Activated B cell treated with CpG ODN at 0.5 μM for 24 hours (primary cell): ENCODE measurements around the gene CPNE4. TPM values are rescaled to one million over a fixed set of nuclear protein-coding genes. Genes with fewer than 3 reads are reported as not detected.

ENCODE experiments used
- ATAC-seq: fragments of 200-7000 bp; cut with Tn5 transposase; one replicate; pipeline ENCODE4 v1.10.0; 2021; ENCODE audit warnings: low read depth, mild to moderate bottlenecking, moderate library complexity
- CTCF ChIA-PET: fragments of 350-600 bp; sonication (Branson Sonifier 250); formaldehyde crosslinking; loops from one replicate; lab custom pipeline; 2021; ENCODE audit warnings: antibody characterized with exemption; lab: Charles Lee
- POLR2A ChIA-PET: fragments of 350-600 bp; sonication (Branson Sonifier 250); formaldehyde crosslinking; loops from one replicate; lab custom pipeline; 2021; ENCODE audit warnings: antibody characterized with exemption; lab: Charles Lee
- DNase-seq: peaks from one replicate; pipeline ENCODE4 v3.0.0; 2022
- H3K27ac Mint-ChIP-seq: one replicate; pipeline ENCODE4 v1.8.0; 2020; ENCODE audit warnings: mixed read lengths
- H3K27me3 Mint-ChIP-seq: one replicate; pipeline ENCODE4 v1.8.0; 2021; ENCODE audit warnings: mixed read lengths
- H3K36me3 Mint-ChIP-seq: one replicate; pipeline ENCODE4 v1.8.0; 2021; ENCODE audit warnings: low read depth, mixed read lengths
- H3K4me1 Mint-ChIP-seq: one replicate; pipeline ENCODE4 v1.8.0; 2021; ENCODE audit warnings: mixed read lengths
- H3K4me3 Mint-ChIP-seq: one replicate; pipeline ENCODE4 v1.8.0; 2020; ENCODE audit warnings: mild to moderate bottlenecking, mixed read lengths
- H3K9me3 Mint-ChIP-seq: one replicate; pipeline ENCODE4 v1.8.0; 2020; ENCODE audit warnings: mixed read lengths
- CTCF ChIP-seq: fragments of 200-600 bp; IDR thresholded peaks from one replicate; pipeline ENCODE4 v1.8.0; 2022; ENCODE audit warnings: antibody characterized with exemption, mild to moderate bottlenecking
- intact Hi-C: fragments of 100-400 bp; cut with micrococcal nuclease; formaldehyde crosslinking; loops from one replicate; pipeline ENCODE4 v1.15.1; 2024
- total RNA-seq: library from RNA; stranded (reverse); gene quantifications from 2 replicates; pipeline ENCODE4 v1.2.3, GENCODE V29; 2022

The CPNE4 gene
- total RNA-seq, 1 donor from 2014 or later = not detected

- intact Hi-C loops = no loop called here
- TF ChIP-seq CTCF = no peak
- Mint-ChIP-seq H3K27me3 (peaks cover 7% of the 10 kb centered on the region), H3K4me3 (no peak overlapping the region), H3K9me3 (peaks cover 6% of the 10 kb centered on the region), H3K27ac (no peak overlapping the region), H3K36me3 (no peaks in the 10 kb centered on the region), H3K4me1 (no peaks in the 10 kb centered on the region)
- DNase-seq = no peak
- no peak for ATAC-seq
- CTCF ChIA-PET = no interaction called here
- POLR2A ChIA-PET = no interaction called here
These were observed 499.7 kb downstream of the CPNE4 start for GRCh38 chr3:131535131-131535530.

- POLR2A ChIA-PET = no interaction called here
- Mint-ChIP-seq H3K36me3 (no peaks in the 10 kb centered on the region), H3K27ac (no peak overlapping the region), H3K4me1 (no peaks in the 10 kb centered on the region), H3K27me3 (peaks cover 18% of the 10 kb centered on the region), H3K4me3 (no peak overlapping the region), H3K9me3 (peaks cover 4% of the 10 kb centered on the region)
- intact Hi-C loops = no loop called here
- CTCF ChIA-PET = no interaction called here
- no peak for TF ChIP-seq CTCF
- ATAC-seq (no peak), DNase-seq (no peak)
These were observed 502.2 kb downstream of the CPNE4 start for GRCh38 chr3:131532645-131533044.

GRCh38 chr3:131530843-131531242, 504.0 kb downstream of the CPNE4 start:
- peaks cover 4% of the 10 kb centered on the region for H3K9me3 Mint-ChIP-seq
- intact Hi-C loops = no loop called here
- H3K27ac Mint-ChIP-seq = no peak overlapping the region
- ChIA-PET CTCF (no interaction called here), POLR2A (no interaction called here)
- TF ChIP-seq CTCF = no peak
- no peak overlapping the region for H3K4me3 Mint-ChIP-seq
- DNase-seq = no peak
- H3K27me3 Mint-ChIP-seq = peaks cover 27% of the 10 kb centered on the region
- no peaks in the 10 kb centered on the region for H3K36me3 Mint-ChIP-seq
- ATAC-seq = no peak
- no peaks in the 10 kb centered on the region for H3K4me1 Mint-ChIP-seq

- no peak for TF ChIP-seq CTCF
- Mint-ChIP-seq H3K4me1 (no peaks in the 10 kb centered on the region), H3K9me3 (peaks cover 4% of the 10 kb centered on the region), H3K36me3 (no peaks in the 10 kb centered on the region), H3K4me3 (no peak overlapping the region), H3K27ac (no peak overlapping the region), H3K27me3 (peaks cover 31% of the 10 kb centered on the region)
- ChIA-PET CTCF (no interaction called here), POLR2A (no interaction called here)
- no peak for DNase-seq
- intact Hi-C loops = no loop called here
- ATAC-seq = no peak
These were observed 504.4 kb downstream of the CPNE4 start for GRCh38 chr3:131530388-131530787.

GRCh38 chr3:131526801-131527347, 507.9 kb downstream of the CPNE4 start:
- peaks cover 31% of the 10 kb centered on the region for H3K27me3 Mint-ChIP-seq
- TF ChIP-seq CTCF = no peak
- intact Hi-C loops = no loop called here
- ATAC-seq (no peak), DNase-seq (no peak)
- no peaks in the 10 kb centered on the region for H3K4me1 Mint-ChIP-seq
- no peaks in the 10 kb centered on the region for H3K36me3 Mint-ChIP-seq
- H3K9me3 Mint-ChIP-seq = no peaks in the 10 kb centered on the region
- H3K27ac Mint-ChIP-seq = no peak overlapping the region
- ChIA-PET POLR2A (no interaction called here), CTCF (no interaction called here)
- no peak overlapping the region for H3K4me3 Mint-ChIP-seq
